ENCODE measurements around the gene CERT1. TPM values are rescaled to one million over a fixed set of nuclear protein-coding genes. Genes with fewer than 3 reads are reported as not detected.

CERT1 gene
- total RNA-seq, 1 experiment from 2014 or later, result 50.2 TPM

DNA sequence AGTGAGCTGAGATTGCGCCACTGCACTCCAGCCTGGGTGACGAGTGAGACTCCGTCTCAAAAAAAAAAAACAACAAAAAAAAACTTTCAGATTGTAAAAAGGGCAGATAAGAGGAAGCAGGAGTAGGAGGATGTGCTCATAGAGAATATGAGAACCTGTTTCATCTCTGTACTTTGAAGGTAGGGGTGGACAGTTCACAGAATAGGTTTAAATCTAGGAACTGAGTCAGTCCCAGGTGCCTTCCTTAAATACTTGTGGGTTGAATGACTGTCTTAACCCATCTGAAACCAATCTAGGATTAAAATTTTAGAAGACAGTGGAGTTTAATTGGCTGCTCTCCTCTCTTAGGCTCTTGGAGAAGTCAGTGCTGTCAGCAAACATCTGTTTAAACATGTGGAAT is 12.6 kb upstream of the CERT1 start:
- H2AFZ ChIP-seq (ENCODE audit: low read length), result no peak overlapping the region
- no peak for DNase-seq
- H3K27me3 ChIP-seq (ENCODE audit: insufficient read depth, low read length), result no peaks in the 10 kb centered on the region
- H4K5ac ChIP-seq (ENCODE audit: insufficient read length, low read depth, low read length), result no peak overlapping the region
- Mint-ChIP-seq H3K27me3 (ENCODE audit: low read depth) (no peaks in the 10 kb centered on the region), H3K4me3 (no peak overlapping the region), H3K9me3 (peaks cover 12% of the 10 kb centered on the region in 2 experiments), H3K27ac (peak overlapping the region in 1 of 3 experiments; percentile 51; a peak in 1 of 7 replicates), H3K4me1 (peaks cover 1 to 2% of the 10 kb centered on the region in 2 experiments; a peak in 3 of 4 replicates), H3K36me3 (ENCODE audit: insufficient read depth in 1 of 3, low read depth in 3 of 3) (peaks cover 17 to 20% (median 17%) of the 10 kb centered on the region in 3 experiments)
- no peak overlapping the region for H2BK20ac ChIP-seq (ENCODE audit: low read depth, low read length, poor library complexity, severe bottlenecking)
- no peaks in the 10 kb centered on the region for H3K9me3 ChIP-seq (ENCODE audit: control insufficient read depth, low read depth, low read length)
- H4K91ac ChIP-seq (ENCODE audit: insufficient read length, low read depth, low read length), result no peak overlapping the region
- no peak overlapping the region for H2BK120ac ChIP-seq (ENCODE audit: low read depth, low read length, poor library complexity, severe bottlenecking)
- no peak overlapping the region for H3K18ac ChIP-seq (ENCODE audit: insufficient read length, low read depth, low read length)
- H4K8ac ChIP-seq (replicated peaks; ENCODE audit: insufficient read length, low read depth, low read length), result no peak overlapping the region
- no peaks in the 10 kb centered on the region for H3K4me1 ChIP-seq (ENCODE audit: insufficient read depth, low read length)
- no peak overlapping the region for H3K27ac ChIP-seq (ENCODE audit: insufficient read length, low read depth, low read length)
- no peak overlapping the region for H3T11ph ChIP-seq (ENCODE audit: low read length)
- H3K14ac ChIP-seq (ENCODE audit: insufficient read depth, low read length), result no peak overlapping the region
- no peaks in the 10 kb centered on the region for H4K20me1 ChIP-seq (ENCODE audit: control insufficient read depth, insufficient read depth, insufficient read length)
- peaks cover 2% of the 10 kb centered on the region; the same call in 1 of the 2 replicates for H3K79me2 ChIP-seq (ENCODE audit: insufficient read depth, low read length)
- no peak overlapping the region for H3K4me2 ChIP-seq (ENCODE audit: insufficient read depth, insufficient read length, low read length)
- no peaks in the 10 kb centered on the region for H3K23me2 ChIP-seq (ENCODE audit: insufficient read length, low read depth, low read length, poor library complexity, severe bottlenecking)
- TF ChIP-seq, protein P1, sequence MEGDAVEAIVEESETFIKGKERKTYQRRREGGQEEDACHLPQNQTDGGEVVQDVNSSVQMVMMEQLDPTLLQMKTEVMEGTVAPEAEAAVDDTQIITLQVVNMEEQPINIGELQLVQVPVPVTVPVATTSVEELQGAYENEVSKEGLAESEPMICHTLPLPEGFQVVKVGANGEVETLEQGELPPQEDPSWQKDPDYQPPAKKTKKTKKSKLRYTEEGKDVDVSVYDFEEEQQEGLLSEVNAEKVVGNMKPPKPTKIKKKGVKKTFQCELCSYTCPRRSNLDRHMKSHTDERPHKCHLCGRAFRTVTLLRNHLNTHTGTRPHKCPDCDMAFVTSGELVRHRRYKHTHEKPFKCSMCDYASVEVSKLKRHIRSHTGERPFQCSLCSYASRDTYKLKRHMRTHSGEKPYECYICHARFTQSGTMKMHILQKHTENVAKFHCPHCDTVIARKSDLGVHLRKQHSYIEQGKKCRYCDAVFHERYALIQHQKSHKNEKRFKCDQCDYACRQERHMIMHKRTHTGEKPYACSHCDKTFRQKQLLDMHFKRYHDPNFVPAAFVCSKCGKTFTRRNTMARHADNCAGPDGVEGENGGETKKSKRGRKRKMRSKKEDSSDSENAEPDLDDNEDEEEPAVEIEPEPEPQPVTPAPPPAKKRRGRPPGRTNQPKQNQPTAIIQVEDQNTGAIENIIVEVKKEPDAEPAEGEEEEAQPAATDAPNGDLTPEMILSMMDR (conservative IDR thresholded peaks at IDR 0.05), result no peak
- H3K9ac ChIP-seq (ENCODE audit: extremely low read depth, insufficient read length, low read length), result no peak overlapping the region
- no peak overlapping the region for H3K4ac ChIP-seq (ENCODE audit: low read depth, low read length)
- no CpG with 5 or more reads among the region's 3 CpGs for WGBS (ENCODE audit: extremely low coverage, insufficient read length, low lambda C conversion rate)
- H2BK5ac ChIP-seq (ENCODE audit: insufficient read length, low read length), result no peak overlapping the region
- no peak overlapping the region for H2BK15ac ChIP-seq (ENCODE audit: low read depth, low read length)
- H3K56ac ChIP-seq (ENCODE audit: insufficient read length, low read depth, low read length), result no peak overlapping the region
- H2BK12ac ChIP-seq (ENCODE audit: insufficient read length, low read depth, low read length), result no peak overlapping the region
- H2AK5ac ChIP-seq (ENCODE audit: insufficient read length, low read length), result no peak overlapping the region
- peaks cover 6% of the 10 kb centered on the region for H3K79me1 ChIP-seq (ENCODE audit: insufficient read depth, low read depth, low read length, poor library complexity, severe bottlenecking)
- no peak overlapping the region for H3K23ac ChIP-seq (ENCODE audit: insufficient read length, low read depth, low read length)

All from H9 (cell line).